ENCODE results near the gene MCAT. TPM values are rescaled to one million over a fixed set of nuclear protein-coding genes. Genes with fewer than 3 reads are reported as not detected.

Gene MCAT
- total RNA-seq: 10 to 100 TPM; 14.3 to 15.3 TPM

- H3K4me1 Mint-ChIP-seq (ENCODE audit: low read depth): peaks cover 25% of the 10 kb centered on the region
- ChIA-PET POLR2A (interaction anchor here (1.5 kb wide), 1 partner anchor 9 kb away, joined by 8 read pairs; no protein-coding TSS in a partner anchor), CTCF (interaction anchor here (0.7 kb wide), 1 partner anchor 197 kb away, joined by 4 read pairs; no protein-coding TSS in a partner anchor)
- H3K27me3 Mint-ChIP-seq: no peaks in the 10 kb centered on the region
- peak within 1 kb of the TSS; percentile 84 for H3K27ac Mint-ChIP-seq
- peak within 1 kb of the TSS; percentile 85 for H3K4me3 Mint-ChIP-seq
- intact Hi-C loops (cut with micrococcal nuclease): no loop called here
- H3K36me3 Mint-ChIP-seq: peaks cover 17% of the 10 kb centered on the region
- peak; percentile 86 for DNase-seq
- H3K9me3 Mint-ChIP-seq: no peaks in the 10 kb centered on the region
Measured at GRCh38 chr22:43142880-43143562, at the start of gene MCAT. Gene MCAT (minus strand): TSS chr22:43143398. CDS start chr22:43143348, 50 bp downstream.

GRCh38 chr22:43191831-43192230 lies 48.6 kb upstream of the MCAT start:
- CTCF ChIA-PET: no interaction called here
- no peak for DNase-seq
- POLR2A ChIA-PET: no interaction called here
- H3K4me3 Mint-ChIP-seq: no peak overlapping the region
- no peaks in the 10 kb centered on the region for H3K27me3 Mint-ChIP-seq
- no peaks in the 10 kb centered on the region for H3K36me3 Mint-ChIP-seq
- peaks cover 6% of the 10 kb centered on the region for H3K4me1 Mint-ChIP-seq (ENCODE audit: low read depth)
- intact Hi-C loops (cut with micrococcal nuclease): loop anchor here (5.0 kb wide), 1 partner anchor 765 kb away; the partner anchor contains the start of gene SAMM50
- H3K9me3 Mint-ChIP-seq: peaks cover 3% of the 10 kb centered on the region
- no peak overlapping the region for H3K27ac Mint-ChIP-seq

GRCh38 chr22:43188829-43189545 lies 45.8 kb upstream of the MCAT start:
- peaks cover 2% of the 10 kb centered on the region for H3K36me3 Mint-ChIP-seq
- H3K9me3 Mint-ChIP-seq: peaks cover 3% of the 10 kb centered on the region
- peak overlapping the region; percentile 44 for H3K4me3 Mint-ChIP-seq
- H3K4me1 Mint-ChIP-seq (ENCODE audit: low read depth): peaks cover 19% of the 10 kb centered on the region
- ChIA-PET CTCF (no interaction called here), POLR2A (interaction anchor here (0.6 kb wide), 1 partner anchor 23 kb away, joined by 4 read pairs; no protein-coding TSS in a partner anchor)
- H3K27ac Mint-ChIP-seq: peak overlapping the region; percentile 42
- intact Hi-C loops (cut with micrococcal nuclease): loop anchor here (5.0 to 10.0 kb wide), 2 partner anchors 37 to 76 kb away; partner anchors contain the start of gene TSPO
- DNase-seq: no peak
- H3K27me3 Mint-ChIP-seq: no peaks in the 10 kb centered on the region

- H3K27me3 Mint-ChIP-seq: no peaks in the 10 kb centered on the region
- H3K9me3 Mint-ChIP-seq: peaks cover 3% of the 10 kb centered on the region
- intact Hi-C loops (cut with micrococcal nuclease): loop anchor here (2.0 to 10.0 kb wide), 3 partner anchors 35 to 331 kb away; partner anchors contain the start of genes ARFGAP3 and TSPO
- peak; percentile 98 for DNase-seq
- peaks cover 21% of the 10 kb centered on the region for H3K4me1 Mint-ChIP-seq (ENCODE audit: low read depth)
- peak overlapping the region; percentile 93 for H3K27ac Mint-ChIP-seq
- POLR2A ChIA-PET: interaction anchor here (1.2 to 1.6 kb wide), 2 partner anchors 35 to 539 kb away, joined by 3 to 8 read pairs; partner anchors contain the start of gene TSPO
- CTCF ChIA-PET: interaction anchor here (0.8 to 1.8 kb wide), 10 partner anchors 10 to 806 kb away, joined by 3 to 9 read pairs (median 4); partner anchors contain the start of gene ARFGAP3
- peaks cover 7% of the 10 kb centered on the region for H3K36me3 Mint-ChIP-seq
- peak overlapping the region; percentile 84 for H3K4me3 Mint-ChIP-seq
Measured at GRCh38 chr22:43187171-43188099, 44.2 kb upstream of the MCAT start.

- Mint-ChIP-seq H3K4me1 (ENCODE audit: low read depth) (peaks cover 21% of the 10 kb centered on the region), H3K27me3 (no peaks in the 10 kb centered on the region), H3K36me3 (peaks cover 8% of the 10 kb centered on the region), H3K4me3 (peak within 1 kb of the TSS; percentile 84), H3K9me3 (peaks cover 2% of the 10 kb centered on the region), H3K27ac (peak within 1 kb of the TSS; percentile 93)
- CTCF ChIA-PET: interaction anchor here (1.2 to 1.8 kb wide), 5 partner anchors 14 to 807 kb away, joined by 3 to 9 read pairs (median 5); no protein-coding TSS in a partner anchor
- intact Hi-C loops (cut with micrococcal nuclease): loop anchor here (2.0 to 10.0 kb wide), 3 partner anchors 34 to 330 kb away; partner anchors contain the start of genes ARFGAP3 and TSPO
- DNase-seq: peak; percentile 66
- POLR2A ChIA-PET: interaction anchor here (1.2 to 1.8 kb wide), 3 partner anchors 34 to 538 kb away, joined by 3 to 8 read pairs (median 4); partner anchors contain the start of gene TSPO
Measured at GRCh38 chr22:43186272-43187170, 43.3 kb upstream of the MCAT start, which contains the start of gene TTLL12. Gene TTLL12 (minus strand): TSS chr22:43187134. CDS start chr22:43187069, 65 bp downstream.

- intact Hi-C loops (cut with micrococcal nuclease): loop anchor here (2.0 to 10.0 kb wide), 3 partner anchors 34 to 329 kb away; partner anchors contain the start of genes ARFGAP3 and TSPO
Measured at GRCh38 chr22:43185860-43186261, 42.7 kb upstream of the MCAT start.

GRCh38 chr22:43183496-43184277 lies 40.5 kb upstream of the MCAT start:
- DNase-seq: no peak
- H3K4me1 Mint-ChIP-seq (ENCODE audit: low read depth): peaks cover 17% of the 10 kb centered on the region
- H3K27me3 Mint-ChIP-seq: no peaks in the 10 kb centered on the region
- peaks cover under 1% of the 10 kb centered on the region for H3K9me3 Mint-ChIP-seq
- intact Hi-C loops (cut with micrococcal nuclease): loop anchor here (10.0 kb wide), 1 partner anchor 81 kb away; no protein-coding TSS in a partner anchor
- CTCF ChIA-PET: no interaction called here
- no peak overlapping the region for H3K27ac Mint-ChIP-seq
- POLR2A ChIA-PET: no interaction called here
- H3K4me3 Mint-ChIP-seq: no peak overlapping the region
- peaks cover 23% of the 10 kb centered on the region for H3K36me3 Mint-ChIP-seq

More at GRCh38 chr22:43185860-43186261, 42.7 kb upstream of the MCAT start:
- Mint-ChIP-seq H3K4me3 (peak overlapping the region; percentile 79), H3K36me3 (peaks cover 8% of the 10 kb centered on the region), H3K9me3 (no peaks in the 10 kb centered on the region), H3K27me3 (no peaks in the 10 kb centered on the region), H3K4me1 (ENCODE audit: low read depth) (peaks cover 21% of the 10 kb centered on the region), H3K27ac (no peak overlapping the region)
- CTCF ChIA-PET: interaction anchor here (1.3 kb wide), 1 partner anchor 14 kb away, joined by 3 read pairs; no protein-coding TSS in a partner anchor
- POLR2A ChIA-PET: interaction anchor here (1.8 kb wide), 1 partner anchor 33 kb away, joined by 4 read pairs; no protein-coding TSS in a partner anchor
- DNase-seq: no peak

GRCh38 chr22:43182726-43183125 lies 39.5 kb upstream of the MCAT start:
- intact Hi-C loops (cut with micrococcal nuclease): loop anchor here (10.0 kb wide), 1 partner anchor 82 kb away; no protein-coding TSS in a partner anchor
- no peak overlapping the region for H3K4me3 Mint-ChIP-seq
- CTCF ChIA-PET: no interaction called here
- H3K36me3 Mint-ChIP-seq: peaks cover 26% of the 10 kb centered on the region
- no peak overlapping the region for H3K27ac Mint-ChIP-seq
- POLR2A ChIA-PET: no interaction called here
- no peaks in the 10 kb centered on the region for H3K27me3 Mint-ChIP-seq
- no peak for DNase-seq
- peaks cover 15% of the 10 kb centered on the region for H3K4me1 Mint-ChIP-seq (ENCODE audit: low read depth)
- peaks cover 2% of the 10 kb centered on the region for H3K9me3 Mint-ChIP-seq

- intact Hi-C loops (cut with micrococcal nuclease): loop anchor here (10.0 kb wide), 1 partner anchor 83 kb away; no protein-coding TSS in a partner anchor
- no peak for DNase-seq
- peaks cover 2% of the 10 kb centered on the region for H3K9me3 Mint-ChIP-seq
- no peak overlapping the region for H3K27ac Mint-ChIP-seq
- peaks cover 15% of the 10 kb centered on the region for H3K4me1 Mint-ChIP-seq (ENCODE audit: low read depth)
- peaks cover 26% of the 10 kb centered on the region for H3K36me3 Mint-ChIP-seq
- H3K4me3 Mint-ChIP-seq: no peak overlapping the region
- H3K27me3 Mint-ChIP-seq: no peaks in the 10 kb centered on the region
- POLR2A ChIA-PET: no interaction called here
- CTCF ChIA-PET: no interaction called here
Measured at GRCh38 chr22:43182118-43182517, 38.9 kb upstream of the MCAT start.
